ENCODE results near the gene FAF2. TPM values are rescaled to one million over a fixed set of nuclear protein-coding genes. Genes with fewer than 3 reads are reported as not detected.
A peak's percentile ranks its signal among the peaks of the same experiment; 100 is the strongest.
"Not testable (repeated sequence)": the region's sequence is repeated elsewhere in the genome, so short reads cannot be mapped to it uniquely, and the experiment has no call there.

The FAF2 gene
- polyA plus RNA-seq, 2 of the 4 experiments (the other 2 are of a cell fraction) = 42.4 to 90.3 TPM

DNA sequence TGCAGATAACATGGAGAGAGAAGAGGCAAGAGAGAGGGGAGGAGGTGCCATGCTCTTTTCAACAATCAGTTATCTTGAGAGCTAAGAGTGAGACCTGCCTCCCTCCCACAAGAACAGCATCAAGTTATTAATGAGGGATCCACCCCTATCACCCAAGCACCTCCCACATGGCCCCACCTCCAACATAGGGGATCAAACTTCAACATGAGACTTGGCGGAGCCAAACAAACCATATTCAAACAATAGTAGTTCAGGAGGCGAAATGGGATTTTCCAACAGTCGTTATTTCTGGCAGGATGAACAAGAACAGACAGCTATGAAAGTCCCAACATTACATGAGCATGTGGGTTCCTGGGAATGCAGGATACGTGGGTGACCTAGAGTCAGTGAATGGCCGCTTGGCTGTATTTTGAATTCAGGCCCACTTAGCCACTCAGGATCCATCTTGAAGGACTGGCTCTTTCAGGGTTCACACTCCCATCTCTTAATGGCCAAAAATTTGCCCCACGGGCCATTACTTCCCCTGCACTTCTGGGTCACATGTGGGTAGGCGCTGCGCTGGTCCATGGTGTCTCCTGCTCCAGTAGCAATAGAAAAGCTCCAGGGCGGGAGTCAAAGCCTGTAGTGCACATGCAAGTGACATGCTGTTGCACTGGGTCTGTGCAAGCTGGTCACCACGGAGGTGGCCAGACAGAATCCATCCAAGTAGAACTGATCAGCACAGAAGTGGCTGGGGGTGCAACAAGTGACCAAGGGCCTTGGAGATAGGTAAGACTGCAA is 7.1 kb upstream of the FAF2 start:
- ChIA-PET CTCF (interaction anchor here (0.8 to 2.9 kb wide), 3 partner anchors 25 to 97 kb away, joined by 3 to 16 read pairs (median 15); partner anchors contain the start of gene CLTB), POLR2A (no interaction called here)
- ATAC-seq = no peak

DNA sequence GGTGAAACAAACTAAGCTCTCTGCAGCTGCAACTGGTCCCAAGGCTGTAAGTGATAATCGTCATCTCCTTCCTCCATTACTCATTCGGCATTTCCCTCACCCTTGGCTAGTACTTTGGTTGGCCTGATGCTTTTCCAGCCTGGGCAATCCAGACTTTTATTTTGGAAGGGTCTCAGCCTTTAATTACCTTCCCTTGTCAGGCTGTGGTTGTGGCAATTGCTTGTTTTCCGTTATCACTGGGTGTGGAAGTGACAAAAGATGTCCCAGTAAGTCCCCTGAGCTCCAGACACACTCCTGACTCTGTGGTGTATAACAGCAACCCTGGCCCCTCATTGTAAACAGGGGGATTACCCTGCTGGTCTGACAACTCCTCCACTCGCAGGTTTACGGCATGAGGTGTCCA is 6.3 kb upstream of the FAF2 start:
- FAIRE-seq (no peak), ATAC-seq (peak; percentile 43 to 57; a peak in 4 of 6 replicates), DNase-seq (ENCODE audit: low read depth in 1 of 2, low spot score in 1 of 2) (no peak)
- no peak overlapping the region for H3K27ac ChIP-seq
- H3K9me3 ChIP-seq = no peaks in the 10 kb centered on the region
- WGBS (ENCODE audit: missing lambda C conversion rate) = 60% methylated on average over 5 of the region's 5 CpGs
- no peak for TF ChIP-seq CHD2 (IDR thresholded peaks at IDR 0.05; ENCODE audit: low read length, partially characterized antibody)
- no peak for TF ChIP-seq HOXA7 (CRISPR knock-in tag; IDR thresholded peaks at IDR 0.05)
- no peak for TF ChIP-seq MAZ (IDR thresholded peaks at IDR 0.05; ENCODE audit: borderline replicate concordance, low read depth, low read length)
- no peak for TF ChIP-seq GATA3 (IDR thresholded peaks at IDR 0.05; ENCODE audit: borderline replicate concordance)
- no peak for TF ChIP-seq HES2 (IDR thresholded peaks at IDR 0.05)
- no peak for TF ChIP-seq HDAC2 (IDR thresholded peaks at IDR 0.05)
- TF ChIP-seq SREBF2 (IDR thresholded peaks at IDR 0.05) = no peak
- TF ChIP-seq POLR2AphosphoS2 (conservative IDR thresholded peaks at IDR 0.05; ENCODE audit: low read length) = no peak
- TF ChIP-seq HOXB5 (CRISPR knock-in tag; IDR thresholded peaks at IDR 0.05) = no peak
- TF ChIP-seq JUN (IDR thresholded peaks at IDR 0.05) = no peak
- TF ChIP-seq MYC (IDR thresholded peaks at IDR 0.05; ENCODE audit: borderline replicate concordance, low read length) = no peak
- peaks cover 17% of the 10 kb centered on the region; the same call in 2 of the 3 replicates for H3K4me1 ChIP-seq
- CTCF ChIA-PET = interaction anchor here (1.2 to 1.9 kb wide), 2 partner anchors 13 to 26 kb away, joined by 3 to 15 read pairs; partner anchors contain the start of gene CLTB
- POLR2A ChIA-PET = interaction anchor here (0.7 kb wide), 1 partner anchor 95 kb away, joined by 4 read pairs; the partner anchor contains the start of gene RNF44
- H3K4me3 ChIP-seq = no peak overlapping the region
- no peak overlapping the region for H3K4me2 ChIP-seq

More for the DNA sequence above, 7.1 kb upstream of the FAF2 start:
- 71% methylated on average over 10 of the region's 10 CpGs for WGBS (ENCODE audit: missing lambda C conversion rate)
- Histone ChIP-seq H3K9me3 (no peaks in the 10 kb centered on the region), H3K4me3 (no peak overlapping the region), H3K27ac (no peak overlapping the region), H3K4me1 (peaks cover 18% of the 10 kb centered on the region; the same call in 2 of the 3 replicates), H3K4me2 (no peak overlapping the region)
- FAIRE-seq (no peak), DNase-seq (ENCODE audit: low read depth in 1 of 2, low spot score in 1 of 2) (no peak)
- TF ChIP-seq POLR2AphosphoS2 (conservative IDR thresholded peaks at IDR 0.05; ENCODE audit: low read length) = no peak
- TF ChIP-seq RAD21 (conservative IDR thresholded peaks at IDR 0.05 in 1 of 2, IDR thresholded peaks at IDR 0.05 in 1 of 2) = no peak
- TF ChIP-seq HOXA7 (CRISPR knock-in tag; IDR thresholded peaks at IDR 0.05) = no peak
- TF ChIP-seq CTCF (IDR thresholded peaks at IDR 0.05) = no peak
- no peak for TF ChIP-seq PHF8 (IDR thresholded peaks at IDR 0.05; ENCODE audit: borderline replicate concordance, low read depth)
- no peak for TF ChIP-seq SREBF2 (IDR thresholded peaks at IDR 0.05)
- no peak for TF ChIP-seq ZFP36 (IDR thresholded peaks at IDR 0.05; ENCODE audit: borderline replicate concordance, partially characterized antibody)
- TF ChIP-seq, protein P1, sequence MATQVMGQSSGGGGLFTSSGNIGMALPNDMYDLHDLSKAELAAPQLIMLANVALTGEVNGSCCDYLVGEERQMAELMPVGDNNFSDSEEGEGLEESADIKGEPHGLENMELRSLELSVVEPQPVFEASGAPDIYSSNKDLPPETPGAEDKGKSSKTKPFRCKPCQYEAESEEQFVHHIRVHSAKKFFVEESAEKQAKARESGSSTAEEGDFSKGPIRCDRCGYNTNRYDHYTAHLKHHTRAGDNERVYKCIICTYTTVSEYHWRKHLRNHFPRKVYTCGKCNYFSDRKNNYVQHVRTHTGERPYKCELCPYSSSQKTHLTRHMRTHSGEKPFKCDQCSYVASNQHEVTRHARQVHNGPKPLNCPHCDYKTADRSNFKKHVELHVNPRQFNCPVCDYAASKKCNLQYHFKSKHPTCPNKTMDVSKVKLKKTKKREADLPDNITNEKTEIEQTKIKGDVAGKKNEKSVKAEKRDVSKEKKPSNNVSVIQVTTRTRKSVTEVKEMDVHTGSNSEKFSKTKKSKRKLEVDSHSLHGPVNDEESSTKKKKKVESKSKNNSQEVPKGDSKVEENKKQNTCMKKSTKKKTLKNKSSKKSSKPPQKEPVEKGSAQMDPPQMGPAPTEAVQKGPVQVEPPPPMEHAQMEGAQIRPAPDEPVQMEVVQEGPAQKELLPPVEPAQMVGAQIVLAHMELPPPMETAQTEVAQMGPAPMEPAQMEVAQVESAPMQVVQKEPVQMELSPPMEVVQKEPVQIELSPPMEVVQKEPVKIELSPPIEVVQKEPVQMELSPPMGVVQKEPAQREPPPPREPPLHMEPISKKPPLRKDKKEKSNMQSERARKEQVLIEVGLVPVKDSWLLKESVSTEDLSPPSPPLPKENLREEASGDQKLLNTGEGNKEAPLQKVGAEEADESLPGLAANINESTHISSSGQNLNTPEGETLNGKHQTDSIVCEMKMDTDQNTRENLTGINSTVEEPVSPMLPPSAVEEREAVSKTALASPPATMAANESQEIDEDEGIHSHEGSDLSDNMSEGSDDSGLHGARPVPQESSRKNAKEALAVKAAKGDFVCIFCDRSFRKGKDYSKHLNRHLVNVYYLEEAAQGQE (IDR thresholded peaks at IDR 0.05) = no peak
- no peak for TF ChIP-seq FOSB (CRISPR knock-in tag; IDR thresholded peaks at IDR 0.05)
- TF ChIP-seq HES2 (IDR thresholded peaks at IDR 0.05) = no peak
- TF ChIP-seq NPAS2 (CRISPR knock-in tag; IDR thresholded peaks at IDR 0.05; ENCODE audit: borderline replicate concordance) = no peak

DNA sequence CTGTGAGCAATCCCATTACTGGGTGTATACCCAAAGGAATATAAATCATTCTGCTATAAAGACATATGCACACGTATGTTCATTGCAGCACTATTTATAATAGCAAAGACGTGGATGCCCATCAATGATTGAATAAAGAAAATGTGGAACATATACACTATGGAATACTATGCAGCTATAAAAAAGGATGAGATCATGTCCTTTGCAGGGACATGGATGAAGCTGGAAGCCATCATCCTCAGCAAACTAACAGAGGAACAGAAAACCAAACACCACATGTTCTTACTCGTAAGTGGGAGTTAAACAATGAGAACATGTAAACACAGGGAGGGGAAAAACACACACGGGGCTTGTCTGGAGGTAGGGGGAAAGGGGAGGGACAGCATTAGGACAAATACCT is 5.3 kb upstream of the FAF2 start:
- peaks cover 17% of the 10 kb centered on the region; the same call in 2 of the 3 replicates for H3K4me1 ChIP-seq
- CTCF ChIA-PET = interaction anchor here (0.6 to 1.9 kb wide), 3 partner anchors 14 to 42 kb away, joined by 3 to 15 read pairs (median 4); partner anchors contain the start of gene CLTB
- DNase-seq (ENCODE audit: low read depth in 1 of 2, low spot score in 1 of 2); ATAC-seq; POLR2A ChIA-PET; H3K27ac ChIP-seq; H3K9me3 ChIP-seq; H3K4me3 ChIP-seq; FAIRE-seq; H3K4me2 ChIP-seq: not testable (repeated sequence)
- 40% methylated on average over 4 of the region's 4 CpGs for WGBS (ENCODE audit: missing lambda C conversion rate)
